GM06990 (cell line): ENCODE measurements around the gene R3HDM2.

Experiments used
- DNase-seq: peaks from one replicate; pipeline ENCODE4 v3.0.0-alpha.2; 2011; ENCODE audit not compliant: insufficient read length; ENCODE audit errors: extremely low read depth
- H3K27me3 ChIP-seq: replicated peaks from 2 replicates; pipeline ENCODE4 v1.6.0; 2011; ENCODE audit warnings: low read length; ENCODE audit not compliant: control insufficient read depth, insufficient read depth
- H3K36me3 ChIP-seq: 2 replicates; pipeline ENCODE4 v1.5.1; 2011; ENCODE audit warnings: low read length; ENCODE audit not compliant: control insufficient read depth, insufficient read depth
- H3K4me3 ChIP-seq: replicated peaks from 2 replicates; pipeline ENCODE4 v1.5.1; 2011; ENCODE audit warnings: low read depth, mild to moderate bottlenecking, control low read depth, low read length
- CTCF ChIP-seq: IDR thresholded peaks from 2 replicates; pipeline ENCODE4 v1.5.1; 2011; ENCODE audit warnings: low read length, control low read depth, mild to moderate bottlenecking, inconsistent platforms; ENCODE audit not compliant: insufficient read depth, poor library complexity, severe bottlenecking

R3HDM2 gene

GRCh38 chr12:57454213-57454565, 23.3 kb upstream of the R3HDM2 start:
- H3K27me3 ChIP-seq: no peaks in the 10 kb centered on the region
- no peak for DNase-seq
- no peaks in the 10 kb centered on the region for H3K36me3 ChIP-seq
- H3K4me3 ChIP-seq: no peak overlapping the region
- TF ChIP-seq CTCF: no peak

- Histone ChIP-seq H3K36me3 (no peaks in the 10 kb centered on the region), H3K4me3 (no peak overlapping the region), H3K27me3 (no peaks in the 10 kb centered on the region)
- DNase-seq: no peak
- TF ChIP-seq CTCF: peak; percentile 88
Observed at GRCh38 chr12:57452937-57453509, 22.2 kb upstream of the R3HDM2 start.

GRCh38 chr12:57452181-57452936, 21.5 kb upstream of the R3HDM2 start:
- Histone ChIP-seq H3K27me3 (no peaks in the 10 kb centered on the region), H3K4me3 (no peak overlapping the region), H3K36me3 (no peaks in the 10 kb centered on the region)
- DNase-seq: no peak
- no peak for TF ChIP-seq CTCF

GRCh38 chr12:57451233-57451778, 20.5 kb upstream of the R3HDM2 start:
- no peaks in the 10 kb centered on the region for H3K36me3 ChIP-seq
- no peaks in the 10 kb centered on the region for H3K27me3 ChIP-seq
- DNase-seq: no peak
- TF ChIP-seq CTCF: no peak
- H3K4me3 ChIP-seq: no peak overlapping the region

GRCh38 chr12:57450057-57450456, 19.2 kb upstream of the R3HDM2 start:
- no peak overlapping the region for H3K4me3 ChIP-seq
- no peaks in the 10 kb centered on the region for H3K36me3 ChIP-seq
- no peak for DNase-seq
- H3K27me3 ChIP-seq: no peaks in the 10 kb centered on the region
- TF ChIP-seq CTCF: no peak

GRCh38 chr12:57449375-57449774, 18.5 kb upstream of the R3HDM2 start:
- Histone ChIP-seq H3K27me3 (no peaks in the 10 kb centered on the region), H3K36me3 (no peaks in the 10 kb centered on the region), H3K4me3 (no peak overlapping the region)
- DNase-seq: no peak
- no peak for TF ChIP-seq CTCF
